Esophagus squamous epithelium (tissue), 5 donors: ENCODE data around the gene CDRT4. TPM values are rescaled to one million over a fixed set of nuclear protein-coding genes. Genes with fewer than 3 reads are reported as not detected.

ENCODE experiments used
- DNase-seq: peaks from one replicate; lab custom pipeline; 2025; lab: John Stamatoyannopoulos, UW
- H3K27ac ChIP-seq, 4 donors: fragments of 200-600 bp; sonication (generic); one replicate each; pipeline ENCODE4 v1.5.1; 2016 to 2019; ENCODE audit warnings: mild to moderate bottlenecking in 1 of 4
- H3K27me3 ChIP-seq, 4 donors: fragments of 200-600 bp; sonication (generic); 1 replicate in 3 of 4; 2 replicates in 1 of 4; pipeline versions ENCODE4 v1.5.1 to v1.6.0; 2017 to 2021; ENCODE audit warnings: antibody characterized with exemption in 1 of 4
- H3K36me3 ChIP-seq, 3 donors: fragments of 200-600 bp; sonication (generic); one replicate each; pipeline ENCODE4 v1.5.1; 2016 to 2019
- H3K4me1 ChIP-seq, 3 donors: fragments of 200-600 bp; sonication (generic); one replicate each; pipeline ENCODE4 v1.5.1; 2017 to 2019
- H3K4me3 ChIP-seq, 4 donors: fragments of 200-600 bp; sonication (generic); 1 replicate in 3 of 4; 2 replicates in 1 of 4; pipeline ENCODE4 v1.5.1; 2016 to 2019; ENCODE audit warnings: mild to moderate bottlenecking in 2 of 4, moderate library complexity in 1 of 4
- H3K9me3 ChIP-seq, 3 donors: fragments of 200-600 bp; sonication (generic); one replicate each; pipeline ENCODE4 v1.5.1; 2016 to 2019
- POLR2A ChIP-seq, 4 donors: fragments of 450-650 bp; IDR thresholded peaks; one replicate each; pipeline ENCODE4 v1.6.1; 2017; ENCODE audit warnings: antibody characterized with exemption in 4 of 4, mild to moderate bottlenecking in 4 of 4, moderate library complexity in 3 of 4
- WGBS, 2 donors: methylation state at CpG; one replicate each; pipeline ENCODE4 v1.1.5; 2018; 5-methylcytosine and 5-hydroxymethylcytosine counted together
- intact Hi-C: fragments of 100-400 bp; cut with DNase I; formaldehyde crosslinking; loops from one replicate; pipeline ENCODE4 v1.15.0; 2022
- total RNA-seq, 4 donors: library from RNA; depleted of rRNA; stranded (reverse); fragments of >200 nt; gene quantifications; one replicate each; pipeline ENCODE4 v1.1.0, GENCODE V29; 2016
- TF ChIP-seq, protein P1 (sequence below), 6 experiments: fragments of 450-650 bp in 4 of 6; fragments of 200-600 bp in 2 of 6; sonication (generic) in 2 of 6; IDR thresholded peaks; one replicate each; pipeline ENCODE4 v1.5.1; 2016 to 2019; ENCODE audit warnings: antibody characterized with exemption in 6 of 6, mild to moderate bottlenecking in 4 of 6, moderate library complexity in 4 of 6
- donor health status: DM: yes; HTN: yes; CAD: no.

Gene CDRT4
- total RNA-seq, 4 donors from 2014 or later, result 3.2 to 7.6 (median 3.8) TPM

DNA sequence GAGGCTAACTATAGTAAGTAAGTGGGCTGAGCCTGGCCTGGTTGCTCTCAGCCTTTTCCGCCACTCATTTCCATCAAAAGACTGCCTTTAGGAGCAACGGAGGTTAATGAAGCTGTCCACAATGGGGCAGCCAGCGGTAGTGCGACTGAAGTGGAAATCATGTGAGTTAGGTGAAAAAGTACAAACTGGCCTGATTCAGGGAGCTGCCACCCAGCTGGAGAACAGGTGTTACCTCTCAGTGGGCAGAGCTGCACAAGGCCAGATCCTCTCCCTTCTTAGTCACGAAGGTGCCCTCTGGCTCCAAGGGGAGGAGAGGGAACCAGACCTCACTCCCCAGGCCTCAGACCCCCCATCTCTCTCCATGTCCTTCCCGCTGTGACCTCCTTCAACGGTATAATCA, 34.4 kb upstream of the CDRT4 start:
- Histone ChIP-seq H3K4me3 (peak overlapping the region in 1 of 4 donors; percentile 33), H3K9me3 (no peaks in the 10 kb centered on the region), H3K27ac (peak overlapping the region; percentile 57 to 92 (median 84)), H3K36me3 (peaks cover 0 to 30% (median 0%) of the 10 kb centered on the region in 3 donors), H3K27me3 (no peaks in the 10 kb centered on the region), H3K4me1 (peaks cover 4 to 32% (median 10%) of the 10 kb centered on the region in 3 donors)
- TF ChIP-seq POLR2A (IDR thresholded peaks at IDR 0.05), result no peak
- TF ChIP-seq, protein P1, sequence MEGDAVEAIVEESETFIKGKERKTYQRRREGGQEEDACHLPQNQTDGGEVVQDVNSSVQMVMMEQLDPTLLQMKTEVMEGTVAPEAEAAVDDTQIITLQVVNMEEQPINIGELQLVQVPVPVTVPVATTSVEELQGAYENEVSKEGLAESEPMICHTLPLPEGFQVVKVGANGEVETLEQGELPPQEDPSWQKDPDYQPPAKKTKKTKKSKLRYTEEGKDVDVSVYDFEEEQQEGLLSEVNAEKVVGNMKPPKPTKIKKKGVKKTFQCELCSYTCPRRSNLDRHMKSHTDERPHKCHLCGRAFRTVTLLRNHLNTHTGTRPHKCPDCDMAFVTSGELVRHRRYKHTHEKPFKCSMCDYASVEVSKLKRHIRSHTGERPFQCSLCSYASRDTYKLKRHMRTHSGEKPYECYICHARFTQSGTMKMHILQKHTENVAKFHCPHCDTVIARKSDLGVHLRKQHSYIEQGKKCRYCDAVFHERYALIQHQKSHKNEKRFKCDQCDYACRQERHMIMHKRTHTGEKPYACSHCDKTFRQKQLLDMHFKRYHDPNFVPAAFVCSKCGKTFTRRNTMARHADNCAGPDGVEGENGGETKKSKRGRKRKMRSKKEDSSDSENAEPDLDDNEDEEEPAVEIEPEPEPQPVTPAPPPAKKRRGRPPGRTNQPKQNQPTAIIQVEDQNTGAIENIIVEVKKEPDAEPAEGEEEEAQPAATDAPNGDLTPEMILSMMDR (IDR thresholded peaks at IDR 0.05), result no peak
- 88 to 90% methylated on average over 7 of the region's 7 CpGs for WGBS, 2 donors
- no peak for DNase-seq
- intact Hi-C loops, result loop anchor here (5.0 kb wide), 1 partner anchor 239 kb away; no protein-coding TSS in a partner anchor

DNA sequence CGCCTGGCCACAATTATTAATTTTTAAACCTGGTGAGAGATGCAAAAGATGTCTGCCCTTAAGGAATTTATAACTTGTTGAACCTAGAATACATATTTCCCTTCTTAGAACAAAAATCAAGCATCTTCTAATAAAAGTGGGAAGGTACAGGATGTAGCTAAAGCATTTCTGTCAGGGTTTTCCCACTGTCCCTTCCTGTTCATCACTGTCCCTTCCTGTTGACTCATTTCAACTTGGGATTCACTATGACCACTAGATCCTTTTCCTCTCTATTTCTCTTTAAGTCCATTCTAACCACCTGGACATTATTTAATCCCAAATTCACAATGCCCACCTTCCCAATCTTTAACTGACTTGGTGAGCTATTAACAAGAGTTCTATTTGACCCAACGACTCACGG, 33.9 kb upstream of the CDRT4 start:
- no peak for DNase-seq
- WGBS, 2 donors, result 58 to 67% methylated on average over 3 of the region's 3 CpGs
- H3K27ac ChIP-seq, result peak overlapping the region in 3 of 4 donors; percentile 81 to 92 (median 87)
- no peaks in the 10 kb centered on the region for H3K9me3 ChIP-seq
- no peak for TF ChIP-seq POLR2A (IDR thresholded peaks at IDR 0.05)
- TF ChIP-seq, protein P1 (IDR thresholded peaks at IDR 0.05), result no peak
- peaks cover 0 to 26% (median 0%) of the 10 kb centered on the region in 3 donors for H3K36me3 ChIP-seq
- no peak overlapping the region for H3K4me3 ChIP-seq
- no peaks in the 10 kb centered on the region for H3K27me3 ChIP-seq
- peaks cover 4 to 37% (median 10%) of the 10 kb centered on the region in 3 donors for H3K4me1 ChIP-seq
- intact Hi-C loops, result loop anchor here (5.0 kb wide), 1 partner anchor 239 kb away; no protein-coding TSS in a partner anchor

DNA sequence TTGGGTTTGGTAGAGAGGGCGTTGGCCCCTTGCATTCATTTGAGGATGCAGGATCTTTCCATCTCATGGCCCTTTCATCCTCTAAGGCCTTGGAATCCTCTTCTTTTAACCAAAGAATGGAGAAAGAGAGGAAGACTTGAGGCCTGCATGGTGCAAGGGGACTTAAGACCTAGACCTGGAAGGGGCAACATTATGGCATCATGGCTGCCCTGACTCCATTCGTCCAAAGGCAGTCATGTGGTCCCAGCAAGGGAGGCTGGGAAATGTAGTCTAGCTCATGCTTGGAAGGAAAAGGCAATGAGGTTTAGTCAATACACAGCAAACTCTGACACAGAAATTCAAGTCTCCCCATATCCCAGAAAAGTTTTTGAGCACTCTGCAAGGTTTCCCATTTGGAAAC, 30.7 kb upstream of the CDRT4 start:
- Histone ChIP-seq H3K27ac (no peak overlapping the region), H3K36me3 (peaks cover 0 to 14% (median 0%) of the 10 kb centered on the region in 3 donors), H3K9me3 (no peaks in the 10 kb centered on the region), H3K4me1 (peaks cover 3 to 44% (median 9%) of the 10 kb centered on the region in 3 donors), H3K27me3 (no peaks in the 10 kb centered on the region), H3K4me3 (no peak overlapping the region)
- TF ChIP-seq, protein P1 (IDR thresholded peaks at IDR 0.05), result no peak
- no peak for TF ChIP-seq POLR2A (IDR thresholded peaks at IDR 0.05)
- intact Hi-C loops, result no loop called here
- 80 to 86% methylated on average over 2 of the region's 2 CpGs for WGBS, 2 donors
- DNase-seq, result no peak

DNA sequence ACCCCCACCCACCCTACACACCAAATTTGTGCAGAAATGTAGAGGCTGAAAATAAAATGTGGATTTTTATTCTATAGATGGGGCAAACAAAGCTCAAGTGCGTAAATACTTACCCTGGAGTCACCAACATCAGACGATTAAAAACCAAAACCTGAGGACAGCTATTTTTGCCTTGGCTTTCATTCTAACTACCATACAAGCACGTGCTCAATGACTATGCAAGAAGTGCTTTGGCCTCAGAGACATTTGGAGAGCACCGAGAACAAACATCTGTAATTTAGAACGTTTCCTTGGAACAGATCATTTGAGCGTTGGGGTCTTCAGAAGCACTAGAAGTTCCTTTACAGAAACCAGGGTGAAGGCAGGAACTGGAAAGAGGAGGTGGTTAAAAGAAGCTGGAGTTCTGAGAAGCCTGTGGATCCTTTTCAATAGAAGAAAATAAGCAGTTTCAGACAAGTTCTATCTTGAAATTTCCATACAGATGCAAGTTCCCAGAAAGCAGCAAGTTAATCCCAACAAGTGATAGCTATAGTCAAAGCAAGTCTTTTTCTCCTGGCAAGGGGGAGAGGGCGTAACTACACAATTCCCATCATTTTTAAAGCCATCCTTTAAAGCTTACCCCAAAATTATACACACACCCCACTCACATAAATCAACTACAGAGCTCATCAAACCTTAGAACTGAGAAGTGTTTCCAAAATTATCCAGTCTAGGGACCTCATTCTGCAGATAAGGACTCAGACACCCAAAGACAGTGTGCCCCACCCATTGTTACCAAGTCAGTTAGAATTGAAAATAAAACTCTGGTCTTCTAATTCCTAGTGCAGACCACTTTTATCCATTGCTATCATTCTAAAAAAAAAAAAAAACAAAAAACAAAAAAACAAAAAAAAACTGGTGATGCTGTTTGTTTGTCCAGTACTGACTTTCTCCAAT, 29.6 kb upstream of the CDRT4 start:
- WGBS, 2 donors, result 46 to 49% methylated on average over 7 of the region's 7 CpGs
- Histone ChIP-seq H3K27ac (peak overlapping the region in 3 of 4 donors; percentile 7 to 49 (median 9)), H3K9me3 (no peaks in the 10 kb centered on the region), H3K4me1 (peaks cover 0 to 33% (median 4%) of the 10 kb centered on the region in 3 donors), H3K4me3 (no peak overlapping the region), H3K36me3 (peaks cover 0 to 14% (median 0%) of the 10 kb centered on the region in 3 donors), H3K27me3 (no peaks in the 10 kb centered on the region)
- intact Hi-C loops, result no loop called here
- TF ChIP-seq POLR2A (IDR thresholded peaks at IDR 0.05), result no peak
- TF ChIP-seq, protein P1 (IDR thresholded peaks at IDR 0.05), result no peak
- DNase-seq, result no peak

DNA sequence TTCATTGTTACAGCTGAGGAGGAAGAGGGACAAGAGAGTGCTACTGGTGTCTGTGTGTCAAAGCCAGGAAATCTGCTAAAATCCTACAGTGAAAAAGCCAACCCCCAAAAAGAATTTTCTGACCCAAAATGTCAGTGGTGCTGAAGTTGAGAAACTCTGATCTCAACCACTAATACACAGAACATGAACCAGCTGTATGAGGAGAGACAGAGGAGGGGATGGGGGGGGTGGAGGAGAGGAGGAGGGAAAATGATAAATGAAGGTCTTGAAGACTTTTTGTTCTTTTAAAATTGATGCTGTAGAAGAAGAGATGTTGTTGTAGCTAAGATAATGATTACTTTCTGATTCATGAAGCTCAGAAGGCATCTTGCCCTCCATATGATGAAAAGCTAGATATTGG, 27.4 kb upstream of the CDRT4 start:
- DNase-seq, result no peak
- Histone ChIP-seq H3K9me3 (no peaks in the 10 kb centered on the region), H3K36me3 (peaks cover 0 to 19% (median 0%) of the 10 kb centered on the region in 3 donors), H3K4me1 (peaks cover 0 to 41% (median 7%) of the 10 kb centered on the region in 3 donors), H3K27me3 (no peaks in the 10 kb centered on the region), H3K27ac (peak overlapping the region in 3 of 4 donors; percentile 29 to 49 (median 47)), H3K4me3 (no peak overlapping the region)
- intact Hi-C loops, result no loop called here
- TF ChIP-seq, protein P1 (IDR thresholded peaks at IDR 0.05), result no peak
- no peak for TF ChIP-seq POLR2A (IDR thresholded peaks at IDR 0.05)
